Measurements from ENCODE around the gene EPB41L2.
"Not testable (repeated sequence)": the region's sequence is repeated elsewhere in the genome, so short reads cannot be mapped to it uniquely, and the experiment has no call there.

Gene EPB41L2

DNA sequence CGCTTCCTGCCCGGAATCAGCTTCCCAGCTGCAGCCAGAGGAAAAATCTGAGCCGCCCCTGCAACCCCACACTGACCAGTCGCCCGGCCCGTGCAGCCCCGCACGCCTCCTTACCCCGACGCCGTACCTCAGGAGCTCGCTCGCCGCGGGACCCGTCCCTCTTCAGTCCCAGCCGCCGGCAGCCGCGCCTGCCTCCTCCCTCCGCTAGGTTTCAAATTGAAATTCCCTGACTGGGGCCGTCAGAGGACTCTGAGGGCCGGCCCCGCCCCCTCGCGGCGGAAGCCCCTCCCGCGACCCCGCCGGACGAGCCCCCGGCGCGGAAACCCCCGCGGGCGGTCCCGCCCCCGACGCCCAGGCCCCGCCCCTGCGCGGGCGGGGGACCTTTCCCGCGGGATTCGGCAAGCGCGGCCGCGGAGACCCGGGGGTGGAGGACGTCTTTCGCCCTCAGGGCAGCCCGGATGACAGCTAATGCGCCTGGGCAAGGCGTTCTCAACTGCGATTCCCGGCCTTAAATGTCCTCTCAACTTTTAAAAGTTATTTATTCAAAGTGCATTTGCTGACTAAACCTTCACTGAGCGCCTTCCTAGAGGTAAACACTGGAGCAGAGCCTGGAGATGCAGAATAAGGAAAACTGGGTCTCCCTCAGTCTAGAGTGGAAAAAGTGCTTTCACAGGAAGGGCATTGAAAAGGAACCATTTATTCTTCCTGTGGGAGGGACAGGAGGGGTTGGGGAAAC is at the start of gene EPB41L2:
Gene EPB41L2, minus strand, starts transcription at position 218 of the 736 bp plus-strand sequence. CDS start 106,760 bp downstream, outside the sequence.
- DNase-seq (ENCODE audit: low read depth, low spot score), result peak; percentile 58
- H3K4me3 ChIP-seq, result peak within 1 kb of the TSS; percentile 87
- H3K27ac ChIP-seq, result peak within 1 kb of the TSS; percentile 81

DNA sequence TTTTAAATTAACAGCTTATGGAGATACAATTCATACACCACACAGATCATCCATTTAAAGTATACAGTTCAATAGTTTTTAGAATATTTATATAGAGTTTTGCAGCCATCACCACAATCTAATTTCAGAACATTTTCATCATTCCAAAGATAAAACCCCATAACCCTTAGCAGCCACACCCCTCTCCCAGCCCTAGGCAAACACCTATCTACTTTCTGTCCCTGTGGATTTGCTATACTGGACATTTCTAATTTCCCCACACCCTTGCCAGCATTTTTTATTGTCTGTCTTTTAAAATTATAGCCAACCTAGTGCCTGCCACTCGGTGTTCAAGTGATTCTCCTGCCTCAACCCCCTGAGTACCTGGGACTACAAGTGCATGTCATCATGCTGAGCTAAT is 49.2 kb upstream of the EPB41L2 start:
- TF ChIP-seq POLR2AphosphoS5 (IDR thresholded peaks at IDR 0.05; ENCODE audit: borderline replicate concordance, low read depth, low read length) (no peak), EZH2 (IDR thresholded peaks at IDR 0.05) (no peak), FOXP2 (optimal IDR thresholded peaks at IDR 0.05; ENCODE audit: control extremely low read depth, extremely low read length, insufficient read depth) (no peak)
- no peak overlapping the region for H3K4me3 ChIP-seq
- no peaks in the 10 kb centered on the region for H3K36me3 ChIP-seq (ENCODE audit: insufficient read depth, low read length)

More for the DNA sequence above, at the start of gene EPB41L2:
- Histone ChIP-seq H3K36me3 (ENCODE audit: insufficient read depth, low read length) (no peaks in the 10 kb centered on the region), H3K9me3 (ENCODE audit: low read depth, low read length) (0 out of 2 replicates have a peak, but pooled peaks cover 2% of the 10 kb centered on the region), H3K9ac (ENCODE audit: insufficient read length) (peak within 1 kb of the TSS; percentile 84)
- TF ChIP-seq POLR2AphosphoS5 (IDR thresholded peaks at IDR 0.05; ENCODE audit: borderline replicate concordance, low read depth, low read length) (peak; percentile 81), EZH2 (IDR thresholded peaks at IDR 0.05) (no peak), FOXP2 (optimal IDR thresholded peaks at IDR 0.05; ENCODE audit: control extremely low read depth, extremely low read length, insufficient read depth) (peak; percentile 96)

DNA sequence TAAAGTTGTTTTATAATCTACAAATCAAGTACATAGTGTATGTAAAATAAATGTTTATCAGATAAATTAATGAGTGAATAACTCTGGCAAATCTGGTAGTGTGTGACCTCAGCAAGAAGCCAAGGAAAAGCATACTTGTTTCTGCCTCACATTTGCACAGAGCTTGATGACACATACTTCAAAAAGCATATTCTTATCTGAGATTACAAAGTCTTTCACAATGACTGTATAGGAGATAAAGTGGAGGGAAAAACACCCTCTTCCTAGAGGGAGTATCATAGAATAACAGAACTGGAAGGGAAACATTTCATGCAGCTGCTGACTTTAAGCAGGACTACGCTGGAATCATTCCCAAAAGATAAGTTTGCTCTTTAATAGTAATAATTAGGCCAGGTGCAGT is 44.1 kb upstream of the EPB41L2 start:
- Histone ChIP-seq H3K27ac (no peak overlapping the region), H3K4me3 (no peak overlapping the region), H3K9ac (ENCODE audit: insufficient read length) (no peak overlapping the region), H3K36me3 (ENCODE audit: insufficient read depth, low read length) (no peaks in the 10 kb centered on the region), H3K9me3 (ENCODE audit: low read depth, low read length) (no peaks in the 10 kb centered on the region)
- DNase-seq (ENCODE audit: low read depth, low spot score), result no peak
- TF ChIP-seq POLR2AphosphoS5 (IDR thresholded peaks at IDR 0.05; ENCODE audit: borderline replicate concordance, low read depth, low read length), result no peak
- TF ChIP-seq EZH2 (IDR thresholded peaks at IDR 0.05), result no peak
- no peak for TF ChIP-seq FOXP2 (optimal IDR thresholded peaks at IDR 0.05; ENCODE audit: control extremely low read depth, extremely low read length, insufficient read depth)

More for the DNA sequence above, 49.2 kb upstream of the EPB41L2 start:
- 0 out of 2 replicates have a peak, but pooled peaks cover 3% of the 10 kb centered on the region for H3K9me3 ChIP-seq (ENCODE audit: low read depth, low read length)
- no peak for DNase-seq (ENCODE audit: low read depth, low spot score)
- H3K9ac ChIP-seq (ENCODE audit: insufficient read length), result no peak overlapping the region
- no peak overlapping the region for H3K27ac ChIP-seq

DNA sequence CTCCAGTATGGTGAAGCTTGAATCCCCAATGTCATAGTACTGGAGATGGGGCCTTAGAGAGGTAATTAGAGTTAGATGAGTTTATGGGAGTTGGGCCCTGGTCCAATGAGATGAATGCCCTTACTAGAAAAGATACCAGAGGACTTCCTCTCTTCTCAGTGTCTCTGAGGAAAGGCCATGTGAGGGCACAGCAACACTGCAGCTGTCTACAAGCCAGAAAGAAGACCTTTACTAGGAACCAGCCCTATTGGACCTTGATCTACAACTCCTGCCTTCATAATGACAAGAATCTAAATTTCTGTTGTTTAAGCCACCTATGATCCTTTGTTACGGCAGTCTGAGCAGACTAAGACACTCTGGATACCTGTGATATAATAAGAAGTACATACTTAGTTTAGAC is 40.9 kb upstream of the EPB41L2 start:
- Histone ChIP-seq H3K27ac (no peak overlapping the region), H3K4me3 (no peak overlapping the region)
- TF ChIP-seq EZH2 (IDR thresholded peaks at IDR 0.05) (no peak), POLR2AphosphoS5 (IDR thresholded peaks at IDR 0.05; ENCODE audit: borderline replicate concordance, low read depth, low read length) (no peak), FOXP2 (optimal IDR thresholded peaks at IDR 0.05; ENCODE audit: control extremely low read depth, extremely low read length, insufficient read depth) (no peak)

DNA sequence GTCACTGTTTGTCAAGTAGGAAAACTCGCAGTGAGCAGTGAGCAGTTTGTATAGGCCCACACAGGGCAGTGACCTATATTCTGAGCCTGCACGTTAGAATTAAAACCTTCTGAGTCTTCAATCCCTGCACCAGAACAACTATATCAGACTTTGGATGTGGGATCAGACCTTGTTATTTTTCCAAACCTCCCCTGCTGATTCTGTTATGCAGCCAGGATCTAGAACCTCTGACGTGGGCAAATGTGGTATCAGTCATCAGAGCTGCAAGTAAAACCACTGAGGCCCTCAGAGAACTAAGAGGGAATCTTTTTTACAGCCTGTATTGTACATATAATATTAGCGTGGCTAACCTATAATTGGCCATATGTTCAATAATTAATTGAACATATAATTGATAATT is 40.3 kb upstream of the EPB41L2 start:
- no peak overlapping the region for H3K9ac ChIP-seq (ENCODE audit: insufficient read length)
- DNase-seq (ENCODE audit: low read depth, low spot score), result no peak
- no peak overlapping the region for H3K4me3 ChIP-seq
- H3K27ac ChIP-seq, result no peak overlapping the region
- H3K9me3 ChIP-seq (ENCODE audit: low read depth, low read length), result no peaks in the 10 kb centered on the region
- TF ChIP-seq POLR2AphosphoS5 (IDR thresholded peaks at IDR 0.05; ENCODE audit: borderline replicate concordance, low read depth, low read length), result no peak
- no peak for TF ChIP-seq EZH2 (IDR thresholded peaks at IDR 0.05)
- no peak for TF ChIP-seq FOXP2 (optimal IDR thresholded peaks at IDR 0.05; ENCODE audit: control extremely low read depth, extremely low read length, insufficient read depth)
- no peaks in the 10 kb centered on the region for H3K36me3 ChIP-seq (ENCODE audit: insufficient read depth, low read length)

More for the DNA sequence above, 40.9 kb upstream of the EPB41L2 start:
- no peak overlapping the region for H3K9ac ChIP-seq (ENCODE audit: insufficient read length)
- no peaks in the 10 kb centered on the region for H3K36me3 ChIP-seq (ENCODE audit: insufficient read depth, low read length)
- DNase-seq (ENCODE audit: low read depth, low spot score), result no peak
- H3K9me3 ChIP-seq (ENCODE audit: low read depth, low read length), result no peaks in the 10 kb centered on the region

DNA sequence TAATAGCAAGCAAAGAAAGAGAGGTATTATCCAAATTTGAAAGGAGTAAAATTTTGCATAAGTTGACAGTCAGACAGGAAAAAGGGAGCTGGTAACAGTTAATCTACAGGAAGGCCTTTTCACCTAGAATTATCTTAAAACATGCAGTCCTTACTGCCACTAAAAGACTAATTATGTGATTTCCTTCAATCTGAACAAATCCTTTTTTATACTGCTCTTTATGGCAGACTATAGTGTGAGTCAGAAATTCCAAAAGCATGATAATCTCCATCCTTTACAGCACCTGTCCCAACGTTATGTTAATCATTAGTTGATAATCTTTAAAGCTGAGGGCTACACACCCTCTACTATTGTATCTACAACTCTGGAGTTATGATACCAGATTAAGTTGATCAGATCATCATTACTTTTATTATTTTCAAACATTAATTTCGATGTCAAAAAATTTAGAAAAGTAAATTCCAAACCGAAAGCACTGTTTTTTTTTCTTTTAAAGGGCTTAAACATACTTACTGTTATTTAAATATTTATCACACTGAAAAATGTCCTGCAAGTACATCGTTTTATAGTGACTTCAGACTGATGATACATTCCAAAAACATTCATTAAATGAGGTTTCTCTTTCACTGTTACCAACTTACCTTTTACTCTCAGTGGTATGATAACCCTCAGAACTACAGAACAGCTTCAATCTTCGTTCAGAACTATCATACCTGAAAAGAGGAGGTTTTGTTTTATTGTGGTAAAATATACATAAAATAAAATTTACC is 39.1 kb upstream of the EPB41L2 start:
- H3K4me3 ChIP-seq, result no peak overlapping the region
- no peak for DNase-seq (ENCODE audit: low read depth, low spot score)
- H3K9ac ChIP-seq (ENCODE audit: insufficient read length), result no peak overlapping the region
- no peaks in the 10 kb centered on the region for H3K36me3 ChIP-seq (ENCODE audit: insufficient read depth, low read length)
- H3K27ac ChIP-seq, result no peak overlapping the region
- H3K9me3 ChIP-seq (ENCODE audit: low read depth, low read length), result no peaks in the 10 kb centered on the region
- no peak for TF ChIP-seq POLR2AphosphoS5 (IDR thresholded peaks at IDR 0.05; ENCODE audit: borderline replicate concordance, low read depth, low read length)
- TF ChIP-seq FOXP2 (optimal IDR thresholded peaks at IDR 0.05; ENCODE audit: control extremely low read depth, extremely low read length, insufficient read depth), result no peak
- TF ChIP-seq EZH2 (IDR thresholded peaks at IDR 0.05), result no peak

DNA sequence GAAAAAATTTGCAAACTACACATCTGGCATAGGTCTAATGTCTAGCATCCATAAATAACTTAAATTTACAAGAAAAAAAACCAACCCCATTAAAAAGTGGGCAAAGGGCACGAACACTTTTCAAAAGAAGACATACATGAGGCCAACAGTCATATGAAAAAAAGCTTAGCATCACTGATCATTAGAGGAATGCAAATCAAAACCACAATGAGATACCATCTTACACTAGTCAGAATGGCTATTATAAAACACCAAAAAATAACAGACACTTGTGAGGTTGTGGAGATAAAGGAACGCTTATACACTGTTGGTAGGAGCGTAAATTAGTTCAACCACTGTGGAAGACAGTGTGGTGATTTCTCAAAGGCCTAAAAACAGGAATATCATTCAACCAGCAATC is 33.7 kb upstream of the EPB41L2 start:
- Histone ChIP-seq H3K4me3 (no peak overlapping the region), H3K27ac (no peak overlapping the region), H3K36me3 (ENCODE audit: insufficient read depth, low read length) (no peaks in the 10 kb centered on the region), H3K9me3 (ENCODE audit: low read depth, low read length) (no peaks in the 10 kb centered on the region; the same call in 1 of the 2 replicates), H3K9ac (ENCODE audit: insufficient read length) (no peak overlapping the region)
- DNase-seq (ENCODE audit: low read depth, low spot score), result no peak
- TF ChIP-seq EZH2 (IDR thresholded peaks at IDR 0.05) (no peak), POLR2AphosphoS5 (IDR thresholded peaks at IDR 0.05; ENCODE audit: borderline replicate concordance, low read depth, low read length) (no peak), FOXP2 (optimal IDR thresholded peaks at IDR 0.05; ENCODE audit: control extremely low read depth, extremely low read length, insufficient read depth) (no peak)

DNA sequence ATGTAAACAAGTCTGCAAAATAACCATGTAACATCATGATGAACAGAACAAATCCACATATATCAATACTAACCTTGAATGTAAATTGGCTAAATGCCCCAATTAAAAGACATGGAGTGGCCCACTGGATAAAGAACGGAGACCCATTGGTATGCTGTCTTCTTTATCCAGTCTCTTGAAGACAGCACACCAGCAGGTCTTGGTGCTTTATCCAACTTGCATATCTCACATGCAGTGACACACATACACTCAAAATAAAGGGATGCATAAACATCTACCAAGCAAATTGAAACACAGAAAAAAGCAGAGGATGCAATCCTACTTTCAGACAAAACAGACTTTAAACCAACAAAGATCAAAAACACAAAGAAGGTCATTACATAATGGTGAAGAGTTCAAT is 30.3 kb upstream of the EPB41L2 start:
- no peak for DNase-seq (ENCODE audit: low read depth, low spot score)
- TF ChIP-seq POLR2AphosphoS5 (IDR thresholded peaks at IDR 0.05; ENCODE audit: borderline replicate concordance, low read depth, low read length) (no peak), EZH2 (IDR thresholded peaks at IDR 0.05) (no peak), FOXP2 (optimal IDR thresholded peaks at IDR 0.05; ENCODE audit: control extremely low read depth, extremely low read length, insufficient read depth) (no peak)
- no peak overlapping the region for H3K27ac ChIP-seq
- no peak overlapping the region for H3K9ac ChIP-seq (ENCODE audit: insufficient read length)
- no peak overlapping the region for H3K4me3 ChIP-seq
- no peaks in the 10 kb centered on the region; the same call in 1 of the 2 replicates for H3K9me3 ChIP-seq (ENCODE audit: low read depth, low read length)
- H3K36me3 ChIP-seq (ENCODE audit: insufficient read depth, low read length), result no peaks in the 10 kb centered on the region

DNA sequence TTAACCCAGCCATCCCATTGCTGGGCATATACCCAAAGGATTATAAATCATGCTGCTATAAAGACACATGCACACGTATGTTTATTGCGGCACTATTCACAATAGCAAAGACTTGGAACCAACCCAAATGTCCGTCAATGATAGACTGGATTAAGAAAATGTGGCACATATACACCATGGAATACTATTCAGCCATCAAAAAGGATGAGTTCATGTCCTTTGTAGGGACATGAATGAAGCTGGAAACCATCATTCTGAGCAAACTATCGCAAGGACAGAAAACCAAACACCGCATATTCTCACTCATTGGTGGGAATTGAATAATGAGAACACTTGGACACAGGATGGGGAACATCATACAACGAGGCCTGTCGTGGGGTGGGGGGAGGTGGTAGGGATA is 28.9 kb upstream of the EPB41L2 start:
- not testable (repeated sequence) for DNase-seq (ENCODE audit: low read depth, low spot score); H3K36me3 ChIP-seq (ENCODE audit: insufficient read depth, low read length)

DNA sequence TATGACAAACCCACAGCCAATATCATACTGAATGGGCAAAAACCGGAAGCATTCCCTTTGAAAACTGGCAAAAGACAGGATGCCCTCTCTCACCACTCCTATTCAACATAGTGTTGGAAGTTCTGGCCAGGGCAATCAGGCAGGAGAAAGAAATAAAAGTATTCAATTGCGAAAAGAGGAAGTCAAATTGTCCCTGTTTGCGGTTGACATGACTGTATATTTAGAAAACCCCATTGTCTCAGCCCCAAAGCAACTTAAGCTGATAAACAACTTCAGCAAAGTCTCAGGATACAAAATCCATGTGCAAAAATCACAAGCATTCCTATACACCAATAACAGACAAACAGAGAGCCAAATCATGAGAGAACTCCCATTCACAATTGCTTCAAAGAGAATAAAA is 27.3 kb upstream of the EPB41L2 start:
- not testable (repeated sequence) for DNase-seq (ENCODE audit: low read depth, low spot score); H3K9ac ChIP-seq (ENCODE audit: insufficient read length); H3K9me3 ChIP-seq (ENCODE audit: low read depth, low read length); H3K4me3 ChIP-seq; H3K27ac ChIP-seq; H3K36me3 ChIP-seq (ENCODE audit: insufficient read depth, low read length)

More for the DNA sequence above, 28.9 kb upstream of the EPB41L2 start:
- not testable (repeated sequence) for H3K4me3 ChIP-seq; H3K27ac ChIP-seq; H3K9ac ChIP-seq (ENCODE audit: insufficient read length); H3K9me3 ChIP-seq (ENCODE audit: low read depth, low read length)

Measured in SK-N-MC (cell line).